Activated CD4-positive, alpha-beta T cell treated with anti-CD3 and anti-CD28 coated beads, Interleukin-2, amount 10 ng/mL, durations not matched to agents 7 days and 5 days (primary cell): ENCODE data around the gene KBTBD12. TPM values are rescaled to one million over a fixed set of nuclear protein-coding genes. Genes with fewer than 3 reads are reported as not detected.

Experiments
- CTCF ChIA-PET: fragments of 350-600 bp; sonication (Branson Sonifier 250); formaldehyde crosslinking; loops from one replicate; lab custom pipeline; 2021; ENCODE audit warnings: antibody characterized with exemption; lab: Charles Lee
- POLR2A ChIA-PET: fragments of 350-600 bp; sonication (Branson Sonifier 250); formaldehyde crosslinking; loops from one replicate; lab custom pipeline; 2021; ENCODE audit warnings: antibody characterized with exemption; lab: Charles Lee
- DNase-seq: peaks from one replicate; pipeline ENCODE4 v3.0.0-alpha.2; 2020
- H3K27ac Mint-ChIP-seq: one replicate; pipeline ENCODE4 v1.8.0; 2021; ENCODE audit warnings: mild to moderate bottlenecking, moderate library complexity, mixed read lengths
- H3K27me3 Mint-ChIP-seq: one replicate; pipeline ENCODE4 v1.8.0; 2021; ENCODE audit warnings: mixed read lengths
- H3K36me3 Mint-ChIP-seq: one replicate; pipeline ENCODE4 v1.8.0; 2021; ENCODE audit warnings: low read depth, mixed read lengths
- H3K4me1 Mint-ChIP-seq: one replicate; pipeline ENCODE4 v1.8.0; 2021; ENCODE audit warnings: mixed read lengths
- H3K4me3 Mint-ChIP-seq: one replicate; pipeline ENCODE4 v1.8.0; 2021; ENCODE audit warnings: mild to moderate bottlenecking, moderate library complexity, mixed read lengths
- H3K9me3 Mint-ChIP-seq: one replicate; pipeline ENCODE4 v1.8.0; 2021; ENCODE audit warnings: mixed read lengths
- total RNA-seq, 2 experiments: library from RNA; stranded (reverse); gene quantifications; one replicate each; pipeline ENCODE4 v1.2.3, GENCODE V29; 2021

Gene KBTBD12
- total RNA-seq, 2 experiments from 2014 or later, result not detected

DNA sequence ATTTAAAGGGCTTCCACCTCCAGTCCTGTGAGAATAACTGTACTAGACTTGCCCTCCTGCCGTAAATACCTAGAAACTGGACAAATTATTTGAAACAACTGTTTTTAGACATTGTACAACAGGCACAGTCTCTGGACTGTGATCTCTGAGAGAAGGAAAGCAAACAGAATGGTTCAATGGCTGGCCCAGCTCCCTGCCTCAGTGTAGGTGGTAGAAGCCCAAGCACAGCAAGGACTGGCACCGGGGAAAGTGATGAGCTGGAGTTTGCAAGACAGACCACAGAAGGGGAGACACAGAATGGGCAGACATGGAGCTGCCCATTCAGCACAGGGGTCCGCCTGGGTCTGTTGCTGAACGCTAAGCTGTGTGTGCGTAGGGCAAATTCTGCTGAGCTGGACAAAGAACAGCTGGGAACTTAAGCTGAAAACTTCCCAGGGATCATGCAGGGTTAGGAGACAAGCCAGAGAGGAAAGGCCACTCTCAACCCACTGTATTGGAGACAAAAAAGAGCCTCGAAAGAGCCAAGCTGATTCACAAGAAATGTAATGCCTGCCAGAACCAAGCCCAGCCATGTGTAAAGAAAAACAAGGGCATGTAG lies 84.6 kb downstream of the KBTBD12 start:
- peaks cover 3% of the 10 kb centered on the region for H3K27me3 Mint-ChIP-seq
- H3K27ac Mint-ChIP-seq, result no peak overlapping the region
- H3K4me1 Mint-ChIP-seq, result no peaks in the 10 kb centered on the region
- ChIA-PET POLR2A (no interaction called here), CTCF (no interaction called here)
- no peaks in the 10 kb centered on the region for H3K36me3 Mint-ChIP-seq
- no peak overlapping the region for H3K4me3 Mint-ChIP-seq
- DNase-seq, result no peak
- H3K9me3 Mint-ChIP-seq, result no peaks in the 10 kb centered on the region

DNA sequence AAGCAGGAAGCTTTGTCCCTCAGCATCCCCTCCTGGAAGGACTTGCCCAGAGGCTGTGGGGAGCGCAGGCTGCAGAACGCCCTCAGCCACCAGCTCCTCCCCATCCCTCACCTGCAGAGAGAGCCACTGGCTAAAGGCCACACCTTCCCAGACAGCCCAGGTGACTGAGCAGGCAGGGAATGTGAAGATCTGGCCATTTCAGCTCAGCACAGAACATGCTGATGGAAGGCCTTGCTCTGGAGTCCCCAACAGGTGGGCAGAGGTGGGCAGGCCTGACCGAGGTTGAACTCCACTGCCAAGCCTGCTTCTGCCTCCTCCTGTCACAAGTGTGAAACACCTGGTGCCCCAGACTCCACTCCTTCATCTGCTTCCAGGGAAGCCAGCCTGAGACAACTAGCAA lies 86.5 kb downstream of the KBTBD12 start:
- Mint-ChIP-seq H3K27me3 (peaks cover 3% of the 10 kb centered on the region), H3K4me1 (no peaks in the 10 kb centered on the region), H3K27ac (no peak overlapping the region), H3K9me3 (no peaks in the 10 kb centered on the region), H3K36me3 (no peaks in the 10 kb centered on the region), H3K4me3 (no peak overlapping the region)
- ChIA-PET CTCF (interaction anchor here (0.7 kb wide), 1 partner anchor 32 kb away, joined by 3 read pairs; no protein-coding TSS in a partner anchor), POLR2A (no interaction called here)
- no peak for DNase-seq

DNA sequence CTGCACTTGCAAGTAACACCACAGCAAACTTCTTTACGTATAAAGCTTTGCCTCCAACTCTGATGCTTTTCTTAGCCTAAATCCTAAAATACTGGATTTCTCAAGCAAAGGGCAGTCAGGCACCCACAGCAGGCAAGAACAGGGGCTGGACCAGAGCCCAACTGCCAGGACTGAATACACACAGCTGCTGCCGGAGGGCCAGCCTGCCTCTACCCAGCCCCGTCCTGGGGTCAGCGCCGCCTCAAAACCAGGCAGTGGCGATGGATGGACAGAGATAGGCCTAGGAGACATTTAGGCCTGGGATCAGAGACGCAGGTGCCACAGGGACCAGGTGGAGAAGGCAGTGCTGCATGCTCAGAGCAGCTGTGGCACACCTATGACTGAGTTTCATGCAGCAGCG lies 89.6 kb downstream of the KBTBD12 start:
- Mint-ChIP-seq H3K27me3 (peaks cover 3% of the 10 kb centered on the region), H3K4me1 (no peaks in the 10 kb centered on the region), H3K9me3 (no peaks in the 10 kb centered on the region), H3K4me3 (no peak overlapping the region), H3K27ac (no peak overlapping the region), H3K36me3 (no peaks in the 10 kb centered on the region)
- ChIA-PET CTCF (no interaction called here), POLR2A (no interaction called here)
- DNase-seq, result no peak

DNA sequence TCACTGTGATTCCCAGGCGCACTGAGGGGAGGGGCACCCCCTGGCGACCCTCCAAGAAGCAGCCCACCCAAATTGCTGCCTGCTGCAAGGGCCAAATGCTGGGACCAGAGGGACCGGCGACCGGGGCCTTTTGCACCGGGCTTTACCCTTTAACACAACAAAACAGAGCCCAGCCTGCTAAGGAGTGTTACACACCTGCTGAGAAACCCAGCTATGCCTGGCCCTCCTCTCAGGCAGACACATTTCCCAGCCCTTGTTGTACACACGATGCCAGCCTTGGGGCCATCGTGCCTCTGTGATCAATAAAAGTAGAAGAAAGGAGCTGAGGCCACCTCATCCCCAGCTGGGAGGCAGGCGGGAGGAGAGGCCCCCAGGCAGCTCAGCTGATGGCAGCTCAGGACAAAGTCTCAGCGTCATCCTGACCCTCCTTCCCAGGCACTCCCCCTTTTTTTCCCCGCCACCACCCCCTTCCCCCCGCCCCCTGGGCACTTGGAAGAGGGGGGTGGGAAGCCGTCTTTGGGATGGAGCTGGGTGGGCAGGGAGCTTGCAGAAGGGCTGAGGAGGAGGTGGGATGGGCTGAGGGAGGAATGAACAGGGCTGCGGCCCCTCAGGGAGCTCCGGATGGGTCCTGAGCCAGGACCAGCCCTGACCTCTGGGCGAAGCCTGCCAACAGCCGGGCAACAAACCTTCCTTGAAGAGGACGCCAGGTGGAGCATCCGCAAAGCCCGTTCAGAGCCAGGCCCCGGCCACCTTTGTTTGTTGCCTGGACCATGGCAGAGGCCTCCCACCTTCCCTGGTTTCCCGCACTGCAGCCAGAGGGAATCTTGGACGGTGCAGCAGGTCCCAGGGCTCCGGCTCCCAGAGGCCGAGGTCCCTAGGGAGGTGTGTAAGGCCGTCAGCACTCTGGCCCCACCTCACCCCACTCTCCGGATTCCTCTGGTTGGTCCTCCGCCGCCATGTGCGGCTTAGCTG lies 91.3 kb downstream of the KBTBD12 start:
- Mint-ChIP-seq H3K4me3 (no peak overlapping the region), H3K4me1 (peaks cover 1% of the 10 kb centered on the region), H3K9me3 (no peaks in the 10 kb centered on the region), H3K27ac (no peak overlapping the region), H3K27me3 (peaks cover 3% of the 10 kb centered on the region), H3K36me3 (no peaks in the 10 kb centered on the region)
- CTCF ChIA-PET, result no interaction called here
- DNase-seq, result no peak
- POLR2A ChIA-PET, result no interaction called here

DNA sequence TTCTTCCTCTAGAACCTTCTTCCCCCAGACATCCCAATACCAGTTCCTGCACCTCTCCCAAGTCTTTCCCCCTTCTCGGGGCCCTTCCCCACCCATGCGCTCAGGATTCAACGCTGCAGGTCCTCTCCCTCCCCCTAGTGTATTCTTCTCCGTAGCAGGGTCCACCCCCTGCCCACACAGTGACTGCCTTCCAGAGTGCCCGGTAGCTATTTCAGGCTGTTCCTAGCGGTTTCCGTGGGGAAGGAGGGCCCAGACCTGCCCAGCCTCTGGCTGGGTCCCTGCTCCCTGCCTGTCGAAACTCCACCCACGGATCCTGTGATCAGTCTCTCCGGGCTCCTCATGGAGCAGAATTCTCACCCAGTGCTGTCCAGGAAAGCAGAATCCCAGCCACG lies 92.0 kb downstream of the KBTBD12 start:
- Mint-ChIP-seq H3K4me3 (no peak overlapping the region), H3K4me1 (peaks cover 4% of the 10 kb centered on the region), H3K27ac (no peak overlapping the region), H3K9me3 (no peaks in the 10 kb centered on the region), H3K36me3 (no peaks in the 10 kb centered on the region), H3K27me3 (peaks cover 3% of the 10 kb centered on the region)
- ChIA-PET POLR2A (interaction anchor here (0.5 kb wide), 1 partner anchor 256 kb away, joined by 3 read pairs; no protein-coding TSS in a partner anchor), CTCF (no interaction called here)
- DNase-seq, result no peak

DNA sequence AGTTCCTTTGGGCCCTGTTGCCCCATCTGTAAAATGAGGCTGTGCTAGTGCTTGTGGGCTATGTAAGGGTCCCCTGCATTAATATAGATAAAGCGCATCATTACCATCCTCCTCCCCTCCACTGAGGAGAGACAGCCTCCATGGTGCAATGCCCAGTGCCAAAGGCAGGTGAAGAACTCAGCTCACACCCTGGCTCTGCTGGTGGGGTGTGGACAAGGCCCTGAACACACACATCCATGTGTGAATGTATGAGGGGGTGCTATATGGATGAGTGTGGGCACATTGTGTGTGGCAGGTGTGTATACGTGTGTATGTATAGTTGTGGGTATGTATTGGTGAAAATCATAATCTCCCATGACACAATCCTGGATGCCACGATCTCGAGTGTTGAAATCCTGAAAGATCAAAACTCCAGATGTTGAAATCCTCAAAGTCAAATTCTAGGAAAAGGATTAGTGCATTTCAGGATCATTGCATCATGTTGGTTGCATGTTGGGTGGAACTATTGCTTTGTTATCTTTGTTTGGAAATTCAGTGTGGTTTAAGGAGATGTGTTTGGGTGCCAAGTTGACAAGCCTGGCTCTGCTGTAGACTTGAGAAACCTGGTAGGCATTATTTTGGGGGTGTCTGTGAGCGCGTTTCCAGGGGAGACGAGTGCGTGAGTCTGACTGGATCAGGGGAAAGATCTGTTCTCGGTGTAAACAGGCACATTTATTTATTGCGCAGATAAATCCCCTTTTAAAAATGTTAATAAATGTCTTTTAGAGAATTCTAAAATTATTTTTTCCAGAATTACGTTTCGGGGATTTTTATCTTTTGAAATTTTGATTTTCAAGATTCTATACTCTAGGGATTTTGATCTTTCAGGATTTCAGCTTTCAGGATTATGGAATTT lies 95.2 kb downstream of the KBTBD12 start:
- Mint-ChIP-seq H3K36me3 (no peaks in the 10 kb centered on the region), H3K4me1 (peaks cover 4% of the 10 kb centered on the region), H3K4me3 (no peak overlapping the region), H3K27ac (no peak overlapping the region), H3K27me3 (no peaks in the 10 kb centered on the region), H3K9me3 (no peaks in the 10 kb centered on the region)
- POLR2A ChIA-PET, result no interaction called here
- no peak for DNase-seq
- CTCF ChIA-PET, result no interaction called here

DNA sequence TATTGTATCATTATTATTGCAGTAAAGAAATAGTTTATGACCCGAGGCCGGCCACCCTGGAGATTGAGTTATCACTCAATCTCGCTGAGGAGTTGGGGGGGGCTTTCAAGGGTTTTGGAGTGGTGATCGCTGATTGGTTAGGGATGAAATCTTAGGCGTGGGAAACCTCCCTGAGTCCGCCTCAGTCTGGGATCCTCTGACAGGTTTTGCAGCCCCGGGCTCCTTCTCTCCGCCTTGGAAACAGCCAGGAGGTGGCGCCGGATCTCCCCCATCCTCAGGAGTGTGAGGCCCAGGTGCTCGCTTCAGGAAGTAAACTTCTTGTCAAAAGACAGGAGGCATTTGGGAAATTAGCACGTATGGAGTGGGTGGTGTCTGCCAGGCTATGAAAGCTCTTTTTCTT lies 96.1 kb downstream of the KBTBD12 start:
- Mint-ChIP-seq H3K27me3 (no peaks in the 10 kb centered on the region), H3K4me1 (peaks cover 4% of the 10 kb centered on the region), H3K27ac (no peak overlapping the region), H3K36me3 (no peaks in the 10 kb centered on the region), H3K9me3 (no peaks in the 10 kb centered on the region), H3K4me3 (no peak overlapping the region)
- ChIA-PET CTCF (no interaction called here), POLR2A (no interaction called here)
- peak; percentile 12 for DNase-seq

DNA sequence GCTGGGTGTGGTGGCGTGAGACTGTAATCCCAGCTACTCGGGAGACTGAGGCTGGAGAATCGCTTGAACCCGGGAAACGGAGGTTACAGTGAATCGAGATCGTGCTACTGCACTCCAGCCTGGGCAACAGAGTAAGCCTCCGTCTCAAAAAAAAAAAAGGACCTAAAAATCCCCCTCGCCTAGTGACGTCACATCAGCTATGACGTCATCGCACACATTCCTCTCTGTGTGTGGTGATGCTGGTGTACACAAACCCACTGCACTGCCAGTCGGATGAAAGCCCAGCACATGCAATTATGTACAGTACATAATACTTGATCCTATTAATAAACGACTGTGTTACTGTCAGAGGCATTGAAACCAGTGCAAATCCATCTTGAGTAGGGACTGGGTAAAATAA lies 97.0 kb downstream of the KBTBD12 start:
- CTCF ChIA-PET, result no interaction called here

DNA sequence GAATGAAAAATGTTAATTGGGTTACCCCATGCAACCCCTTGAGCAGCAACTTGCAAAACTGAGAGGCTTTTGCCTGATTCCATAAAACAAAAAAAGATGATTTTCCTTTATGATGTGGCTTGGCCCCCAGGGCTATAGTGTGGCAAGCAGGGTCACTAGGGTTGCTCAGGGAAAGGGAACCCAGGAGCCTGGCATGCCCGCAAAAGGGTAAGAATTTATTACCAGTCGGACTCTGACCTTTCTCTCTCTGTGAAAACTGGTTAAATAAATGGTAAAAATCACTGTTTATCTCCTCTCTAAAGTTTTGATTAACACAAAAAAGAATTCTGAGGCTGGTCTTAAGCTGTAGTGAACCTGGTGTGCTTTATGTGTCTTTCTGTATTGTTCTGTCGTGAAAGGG lies 99.5 kb downstream of the KBTBD12 start:
- H3K4me1 Mint-ChIP-seq, result peaks cover 4% of the 10 kb centered on the region
- H3K9me3 Mint-ChIP-seq, result peaks cover 4% of the 10 kb centered on the region
- no peak for DNase-seq
- peaks cover 3% of the 10 kb centered on the region for H3K27me3 Mint-ChIP-seq
- ChIA-PET CTCF (no interaction called here), POLR2A (no interaction called here)
- no peak overlapping the region for H3K27ac Mint-ChIP-seq
- H3K36me3 Mint-ChIP-seq, result peaks cover 2% of the 10 kb centered on the region
- H3K4me3 Mint-ChIP-seq, result no peak overlapping the region

More for the DNA sequence above, 97.0 kb downstream of the KBTBD12 start:
- POLR2A ChIA-PET, result no interaction called here
- peaks cover 2% of the 10 kb centered on the region for H3K36me3 Mint-ChIP-seq
- no peak overlapping the region for H3K27ac Mint-ChIP-seq
- H3K4me1 Mint-ChIP-seq, result peaks cover 4% of the 10 kb centered on the region
- H3K4me3 Mint-ChIP-seq, result no peak overlapping the region
- no peak for DNase-seq
- H3K27me3 Mint-ChIP-seq, result peaks cover 3% of the 10 kb centered on the region
- peaks cover 4% of the 10 kb centered on the region for H3K9me3 Mint-ChIP-seq

DNA sequence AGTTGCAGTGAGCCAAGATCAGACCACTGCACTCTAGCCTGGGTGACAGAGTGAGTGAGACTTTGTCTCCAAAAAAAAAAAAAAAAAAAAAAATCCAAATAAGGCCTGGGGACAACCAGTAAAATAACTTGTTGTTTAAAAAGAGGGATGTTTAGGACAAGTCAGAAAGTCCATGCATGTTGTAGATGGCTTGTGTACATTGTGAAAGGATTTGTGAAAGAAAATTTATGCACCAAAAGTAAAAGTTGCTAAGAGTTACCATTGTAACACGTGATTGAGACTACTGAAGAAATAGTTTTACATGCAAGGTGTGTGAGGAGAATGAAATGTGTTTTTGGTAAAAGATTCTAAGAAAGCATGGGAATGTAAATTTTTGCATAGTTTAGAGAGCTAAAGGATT lies 101.5 kb downstream of the KBTBD12 start:
- peaks cover 4% of the 10 kb centered on the region for H3K9me3 Mint-ChIP-seq
- H3K4me1 Mint-ChIP-seq, result peaks cover 1% of the 10 kb centered on the region
- no peak overlapping the region for H3K27ac Mint-ChIP-seq
- no peak for DNase-seq
- H3K27me3 Mint-ChIP-seq, result peaks cover 3% of the 10 kb centered on the region
- ChIA-PET POLR2A (no interaction called here), CTCF (interaction anchor here (1.2 kb wide), 1 partner anchor 318 kb away, joined by 3 read pairs; no protein-coding TSS in a partner anchor)
- peaks cover 2% of the 10 kb centered on the region for H3K36me3 Mint-ChIP-seq
- H3K4me3 Mint-ChIP-seq, result no peak overlapping the region

DNA sequence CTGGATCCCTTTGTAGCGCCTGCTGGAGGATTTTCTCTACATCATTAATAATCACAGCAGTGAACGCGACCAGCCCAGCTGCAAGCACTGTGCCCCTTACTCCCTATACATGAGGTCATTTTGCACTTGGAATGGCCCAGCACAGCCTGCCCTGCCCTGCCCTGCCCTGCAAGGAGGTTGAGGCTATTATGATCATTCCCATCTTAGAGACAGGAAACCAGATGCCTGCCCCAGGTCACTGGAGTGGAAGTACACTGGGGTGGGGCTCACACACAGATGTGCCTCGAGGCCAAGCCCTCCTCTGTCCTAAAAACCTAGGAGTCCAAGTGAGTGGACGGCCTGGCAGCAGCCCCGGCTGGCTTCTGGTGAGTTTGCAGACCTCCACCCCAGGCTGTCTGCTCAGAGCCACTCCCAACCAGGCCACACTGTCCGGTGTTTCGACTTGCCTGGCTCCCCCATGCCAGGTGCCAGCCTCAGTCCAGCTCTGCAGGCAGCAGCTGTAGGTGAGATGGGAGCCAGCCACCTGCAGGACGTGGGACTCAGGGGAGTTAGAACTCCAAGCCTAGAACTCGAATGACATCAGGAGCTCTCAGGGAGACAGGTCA lies 106.8 kb downstream of the KBTBD12 start:
- Mint-ChIP-seq H3K27me3 (peaks cover 13% of the 10 kb centered on the region), H3K4me3 (no peak overlapping the region), H3K9me3 (no peaks in the 10 kb centered on the region), H3K36me3 (no peaks in the 10 kb centered on the region), H3K4me1 (no peaks in the 10 kb centered on the region), H3K27ac (no peak overlapping the region)
- ChIA-PET POLR2A (no interaction called here), CTCF (no interaction called here)
- DNase-seq, result no peak

DNA sequence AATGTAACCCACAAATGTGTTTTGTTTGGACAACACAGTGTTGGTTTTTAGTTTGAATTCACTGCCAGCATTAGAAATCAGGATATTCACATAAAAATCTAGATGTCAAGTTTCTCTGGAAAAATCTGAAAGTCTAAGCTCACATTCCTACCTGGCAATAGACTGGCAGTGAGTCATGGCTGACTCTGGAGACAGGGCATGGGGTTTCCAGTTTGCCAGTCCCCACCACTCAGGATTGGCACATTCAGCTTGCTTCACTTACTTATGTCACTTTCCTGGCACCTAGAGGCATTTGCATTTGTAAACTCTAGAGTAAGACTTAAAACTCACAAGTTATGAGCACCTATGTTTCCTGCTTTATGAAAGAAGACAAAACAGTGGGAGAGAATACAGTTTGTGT lies 118.1 kb downstream of the KBTBD12 start:
- no peak for DNase-seq
- H3K27ac Mint-ChIP-seq, result no peak overlapping the region
- ChIA-PET POLR2A (no interaction called here), CTCF (no interaction called here)
- peaks cover 10% of the 10 kb centered on the region for H3K27me3 Mint-ChIP-seq
- H3K4me3 Mint-ChIP-seq, result no peak overlapping the region
- H3K4me1 Mint-ChIP-seq, result no peaks in the 10 kb centered on the region
- H3K36me3 Mint-ChIP-seq, result no peaks in the 10 kb centered on the region
- no peaks in the 10 kb centered on the region for H3K9me3 Mint-ChIP-seq
